Vagina (tissue), 2 donors: Measurements from ENCODE around the gene TLE3. TPM values are rescaled to one million over a fixed set of nuclear protein-coding genes. Genes with fewer than 3 reads are reported as not detected.
"Not testable (repeated sequence)": the region's sequence is repeated elsewhere in the genome, so short reads cannot be mapped to it uniquely, and the experiment has no call there.

Experiments
- DNase-seq, 2 donors: peaks; one replicate each; pipeline ENCODE4 v3.0.0-alpha.2; 2017; ENCODE audit errors: extremely low spot score in 2 of 2
- H3K27ac ChIP-seq: fragments of 200-600 bp; sonication (generic); one replicate; pipeline ENCODE4 v1.5.1; 2019
- H3K27me3 ChIP-seq: fragments of 200-600 bp; sonication (generic); one replicate; pipeline ENCODE4 v1.5.1; 2019
- H3K36me3 ChIP-seq, 2 donors: fragments of 200-600 bp; sonication (generic); one replicate each; pipeline ENCODE4 v1.5.1; 2017 to 2019
- H3K4me1 ChIP-seq: fragments of 200-600 bp; sonication (generic); one replicate; pipeline ENCODE4 v1.5.1; 2019
- H3K4me3 ChIP-seq, 2 donors: fragments of 200-600 bp; sonication (generic); 1 replicate in 1 of 2; 2 replicates in 1 of 2; pipeline ENCODE4 v1.5.1; 2016 to 2019
- H3K9me3 ChIP-seq: fragments of 200-600 bp; sonication (generic); one replicate; pipeline ENCODE4 v1.5.1; 2019
- CTCF ChIP-seq, 3 experiments: fragments of 450-650 bp in 2 of 3; fragments of 200-600 bp in 1 of 3; sonication (generic) in 1 of 3; IDR thresholded peaks; one replicate each; pipeline ENCODE4 v1.5.1; 2017 to 2019; ENCODE audit warnings: antibody characterized with exemption in 3 of 3, mild to moderate bottlenecking in 2 of 3, moderate library complexity in 2 of 3
- POLR2A ChIP-seq, 2 donors: fragments of 450-650 bp; IDR thresholded peaks; one replicate each; pipeline ENCODE4 v1.6.1; 2017; ENCODE audit warnings: antibody characterized with exemption in 2 of 2, mild to moderate bottlenecking in 2 of 2, moderate library complexity in 2 of 2
- POLR2AphosphoS5 ChIP-seq, 2 donors: sonication (generic); formaldehyde crosslinking; IDR thresholded peaks; one replicate each; pipeline ENCODE4 v1.9.0; 2017; ENCODE audit warnings: antibody characterized with exemption in 2 of 2, mild to moderate bottlenecking in 2 of 2, low read depth in 1 of 2; ENCODE audit not compliant: insufficient read depth in 1 of 2
- intact Hi-C: fragments of 100-400 bp; cut with DNase I; formaldehyde crosslinking; loops from one replicate; pipeline ENCODE4 v1.15.1; 2023
- total RNA-seq: library from RNA; depleted of rRNA; stranded (reverse); fragments of >200 nt; gene quantifications from one replicate; pipeline ENCODE4 v1.2.3, GENCODE V29; 2016

TLE3 gene
- total RNA-seq, 1 donor from 2014 or later = 64.6 TPM

- Histone ChIP-seq H3K27ac (no peak overlapping the region), H3K4me3 (no peak overlapping the region), H3K36me3 (no peaks in the 10 kb centered on the region), H3K4me1 (peaks cover 34% of the 10 kb centered on the region), H3K9me3 (no peaks in the 10 kb centered on the region), H3K27me3 (no peaks in the 10 kb centered on the region)
- intact Hi-C loops = loop anchor here (5.0 kb wide), 1 partner anchor 37 kb away; no protein-coding TSS in a partner anchor
- TF ChIP-seq POLR2A (IDR thresholded peaks at IDR 0.05) = no peak
- no peak for TF ChIP-seq POLR2AphosphoS5 (IDR thresholded peaks at IDR 0.05; ENCODE audit: insufficient read depth in 1 of 2, low read depth in 1 of 2)
- no peak for TF ChIP-seq CTCF (IDR thresholded peaks at IDR 0.05)
- no peak for DNase-seq
Measured at GRCh38 chr15:70119911-70120508, 22.3 kb upstream of the TLE3 start.

- DNase-seq = no peak
- intact Hi-C loops = no loop called here
- Histone ChIP-seq H3K9me3 (no peaks in the 10 kb centered on the region), H3K27ac (no peak overlapping the region), H3K27me3 (no peaks in the 10 kb centered on the region), H3K36me3 (no peaks in the 10 kb centered on the region), H3K4me3 (no peak overlapping the region), H3K4me1 (peaks cover 34% of the 10 kb centered on the region)
- TF ChIP-seq CTCF (IDR thresholded peaks at IDR 0.05) (no peak), POLR2AphosphoS5 (IDR thresholded peaks at IDR 0.05; ENCODE audit: insufficient read depth in 1 of 2, low read depth in 1 of 2) (no peak), POLR2A (IDR thresholded peaks at IDR 0.05) (no peak)
Measured at GRCh38 chr15:70118599-70118998, 20.9 kb upstream of the TLE3 start.

GRCh38 chr15:70116317-70116716 is 18.6 kb upstream of the TLE3 start:
- intact Hi-C loops = no loop called here
- H3K4me3 ChIP-seq = no peak overlapping the region

GRCh38 chr15:70114221-70114620 is 16.5 kb upstream of the TLE3 start:
- Histone ChIP-seq H3K27ac (no peak overlapping the region), H3K36me3 (no peaks in the 10 kb centered on the region), H3K27me3 (no peaks in the 10 kb centered on the region), H3K9me3 (no peaks in the 10 kb centered on the region), H3K4me3 (no peak overlapping the region), H3K4me1 (peaks cover 18% of the 10 kb centered on the region)
- TF ChIP-seq POLR2AphosphoS5 (IDR thresholded peaks at IDR 0.05; ENCODE audit: insufficient read depth in 1 of 2, low read depth in 1 of 2) (no peak), POLR2A (IDR thresholded peaks at IDR 0.05) (no peak), CTCF (IDR thresholded peaks at IDR 0.05) (no peak)
- no peak for DNase-seq
- intact Hi-C loops = no loop called here

More at GRCh38 chr15:70116317-70116716, 18.6 kb upstream of the TLE3 start:
- no peak for TF ChIP-seq POLR2AphosphoS5 (IDR thresholded peaks at IDR 0.05; ENCODE audit: insufficient read depth in 1 of 2, low read depth in 1 of 2)
- no peak for TF ChIP-seq POLR2A (IDR thresholded peaks at IDR 0.05)
- TF ChIP-seq CTCF (IDR thresholded peaks at IDR 0.05) = no peak
- Histone ChIP-seq H3K36me3 (no peaks in the 10 kb centered on the region), H3K27ac (no peak overlapping the region), H3K27me3 (no peaks in the 10 kb centered on the region), H3K9me3 (no peaks in the 10 kb centered on the region), H3K4me1 (peaks cover 22% of the 10 kb centered on the region)
- no peak for DNase-seq

GRCh38 chr15:70113304-70113700 is 15.6 kb upstream of the TLE3 start:
- Histone ChIP-seq H3K9me3 (no peaks in the 10 kb centered on the region), H3K27me3 (no peaks in the 10 kb centered on the region), H3K4me1 (peaks cover 18% of the 10 kb centered on the region), H3K4me3 (no peak overlapping the region), H3K36me3 (no peaks in the 10 kb centered on the region), H3K27ac (no peak overlapping the region)
- no peak for DNase-seq
- TF ChIP-seq POLR2A (IDR thresholded peaks at IDR 0.05) (no peak), POLR2AphosphoS5 (IDR thresholded peaks at IDR 0.05; ENCODE audit: insufficient read depth in 1 of 2, low read depth in 1 of 2) (no peak), CTCF (IDR thresholded peaks at IDR 0.05) (no peak)
- intact Hi-C loops = no loop called here

- H3K27me3 ChIP-seq, H3K36me3 ChIP-seq, H3K9me3 ChIP-seq, H3K4me3 ChIP-seq, DNase-seq, intact Hi-C loops, H3K27ac ChIP-seq: not testable (repeated sequence)
- peaks cover 18% of the 10 kb centered on the region for H3K4me1 ChIP-seq
Measured at GRCh38 chr15:70112572-70113303, 15.0 kb upstream of the TLE3 start.
